SK-N-MC (cell line): ENCODE measurements around the gene AATK.

ENCODE experiments used
- DNase-seq: peaks from one replicate; pipeline ENCODE4 v3.0.0-alpha.2; 2011; ENCODE audit warnings: low read depth, low spot score
- H3K27ac ChIP-seq: fragments of 200-600 bp; sonication (generic); 2 replicates; pipeline ENCODE4 v1.5.1; 2016; ENCODE audit warnings: mixed run types
- H3K36me3 ChIP-seq: fragments of 200-600 bp; sonication (generic); 2 replicates; pipeline ENCODE4 v1.6.1; 2017; ENCODE audit warnings: antibody characterized with exemption, low read length, mixed read lengths; ENCODE audit not compliant: insufficient read depth
- H3K4me3 ChIP-seq: fragments of 200-600 bp; sonication (generic); 2 replicates; pipeline ENCODE4 v1.5.1; 2016
- H3K9ac ChIP-seq: fragments of 200-600 bp; sonication (generic); 2 replicates; pipeline ENCODE4 v1.8.0; 2017; ENCODE audit warnings: mixed run types, mixed read lengths; ENCODE audit not compliant: insufficient read length
- H3K9me3 ChIP-seq: fragments of 200-600 bp; sonication (generic); 2 replicates; pipeline ENCODE4 v1.6.1; 2017; ENCODE audit warnings: low read depth, mild to moderate bottlenecking, antibody characterized with exemption, low read length, moderate library complexity, mixed read lengths
- EZH2 ChIP-seq: fragments of 200-600 bp; sonication (generic); IDR thresholded peaks from one replicate; pipeline ENCODE4 v1.6.1; 2017; ENCODE audit warnings: antibody characterized with exemption
- FOXP2 ChIP-seq: optimal IDR thresholded peaks from 2 replicates; pipeline ENCODE3; 2011; ENCODE audit warnings: mild to moderate bottlenecking, moderate library complexity; ENCODE audit not compliant: insufficient read depth; ENCODE audit errors: extremely low read length, control extremely low read depth
- POLR2AphosphoS5 ChIP-seq: IDR thresholded peaks from 2 replicates; pipeline ENCODE4 v1.6.1; 2012; ENCODE audit warnings: mild to moderate bottlenecking, low read depth, low read length, borderline replicate concordance

AATK gene

GRCh38 chr17:81071761-81072741, 94.0 kb downstream of the AATK start:
- no peak overlapping the region for H3K27ac ChIP-seq
- H3K9ac ChIP-seq, result no peak overlapping the region
- no peak overlapping the region for H3K4me3 ChIP-seq
- H3K9me3 ChIP-seq, result no peaks in the 10 kb centered on the region
- H3K36me3 ChIP-seq, result no peaks in the 10 kb centered on the region
- no peak for TF ChIP-seq FOXP2
- TF ChIP-seq EZH2, result no peak
- no peak for TF ChIP-seq POLR2AphosphoS5
- no peak for DNase-seq

DNA sequence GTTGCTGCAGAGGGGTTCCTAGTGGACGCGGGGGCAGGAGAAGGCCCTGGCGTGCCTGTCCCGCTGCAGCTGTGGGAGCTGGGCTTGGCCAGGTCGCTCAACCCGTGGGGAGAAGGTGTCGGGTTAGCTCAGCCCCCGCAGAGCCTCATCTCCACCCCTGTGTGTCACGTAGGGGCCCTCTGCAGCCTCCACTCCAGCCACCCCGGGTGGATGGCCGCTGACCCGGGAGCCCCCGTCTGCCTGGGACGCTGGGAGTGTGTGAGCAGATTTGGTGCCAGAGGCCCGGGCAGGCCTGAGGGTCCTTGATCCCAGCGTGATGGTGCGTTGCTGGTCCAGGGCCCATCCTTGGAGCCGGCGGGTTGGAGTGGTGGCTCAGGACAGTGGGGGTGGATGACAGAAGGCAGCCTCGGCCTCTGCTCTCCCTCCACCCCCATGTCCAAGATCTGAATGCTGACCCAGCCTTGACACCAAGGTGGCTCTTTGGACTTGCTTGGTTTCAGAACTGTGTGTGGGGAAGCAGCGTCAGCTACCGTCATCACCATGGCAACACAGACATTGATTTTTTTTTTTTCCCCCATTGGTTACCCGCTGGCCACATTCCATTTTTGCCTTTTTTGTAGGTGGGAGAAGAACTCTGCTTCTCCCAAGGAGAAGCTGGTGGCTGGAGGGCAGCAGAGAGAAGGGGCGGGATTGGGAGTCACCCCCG, 95.3 kb downstream of the AATK start:
- H3K27ac ChIP-seq, result no peak overlapping the region

GRCh38 chr17:81069135-81069645, 96.8 kb downstream of the AATK start:
- no peak for DNase-seq
- TF ChIP-seq POLR2AphosphoS5, result no peak
- TF ChIP-seq EZH2, result no peak
- no peak for TF ChIP-seq FOXP2
- no peaks in the 10 kb centered on the region for H3K9me3 ChIP-seq

More for the DNA sequence above, 95.3 kb downstream of the AATK start:
- Histone ChIP-seq H3K9ac (no peak overlapping the region), H3K9me3 (no peaks in the 10 kb centered on the region), H3K4me3 (no peak overlapping the region), H3K36me3 (no peaks in the 10 kb centered on the region)
- no peak for TF ChIP-seq POLR2AphosphoS5
- no peak for TF ChIP-seq FOXP2
- TF ChIP-seq EZH2, result no peak
- no peak for DNase-seq

DNA sequence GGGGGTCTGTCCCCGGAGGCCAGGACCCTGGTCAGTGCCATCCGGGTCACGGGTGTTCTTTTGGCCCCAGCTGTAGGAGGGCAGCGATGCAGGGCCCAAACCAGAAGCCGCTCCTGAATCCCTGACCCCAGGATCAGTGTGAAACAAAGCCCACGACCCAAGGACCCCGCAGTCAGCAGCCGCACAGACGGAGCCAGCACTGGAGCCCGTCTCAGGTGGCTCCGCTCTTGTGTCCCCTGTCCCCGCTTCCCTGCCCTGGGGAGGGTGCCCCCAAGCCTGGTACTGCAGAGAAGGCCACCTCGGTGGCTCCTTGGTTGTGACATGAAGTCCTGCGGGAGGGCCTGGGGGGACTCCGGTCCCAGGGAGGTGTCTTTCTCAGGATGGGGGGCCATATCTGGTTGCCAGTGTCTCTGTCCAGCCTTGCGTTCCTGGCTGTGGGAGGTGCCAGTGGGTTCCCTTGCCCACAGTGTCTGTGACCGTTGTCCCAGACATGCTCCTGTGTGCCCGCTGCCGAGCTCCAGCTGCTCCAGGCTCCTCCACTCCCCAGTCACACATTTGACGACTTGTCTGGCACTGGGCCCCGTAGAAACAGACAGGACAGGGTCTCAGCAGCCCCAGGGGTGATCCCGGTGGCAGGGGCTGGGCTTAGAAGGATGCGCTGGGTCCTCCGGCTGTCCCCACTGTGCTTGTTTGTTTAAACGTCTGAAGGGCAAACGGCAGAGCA, 97.4 kb downstream of the AATK start:
- H3K9me3 ChIP-seq, result no peaks in the 10 kb centered on the region

More at GRCh38 chr17:81069135-81069645, 96.8 kb downstream of the AATK start:
- H3K9ac ChIP-seq, result no peak overlapping the region
- H3K27ac ChIP-seq, result no peak overlapping the region
- H3K36me3 ChIP-seq, result no peaks in the 10 kb centered on the region
- H3K4me3 ChIP-seq, result no peak overlapping the region

GRCh38 chr17:81067391-81067811, 98.6 kb downstream of the AATK start:
- no peak for DNase-seq
- Histone ChIP-seq H3K4me3 (no peak overlapping the region), H3K9ac (no peak overlapping the region), H3K36me3 (no peaks in the 10 kb centered on the region), H3K27ac (no peak overlapping the region), H3K9me3 (no peaks in the 10 kb centered on the region)
- TF ChIP-seq FOXP2, result no peak

More for the DNA sequence above, 97.4 kb downstream of the AATK start:
- no peak for DNase-seq
- Histone ChIP-seq H3K4me3 (no peak overlapping the region), H3K36me3 (no peaks in the 10 kb centered on the region), H3K9ac (no peak overlapping the region), H3K27ac (no peak overlapping the region)
- TF ChIP-seq EZH2 (no peak), FOXP2 (no peak), POLR2AphosphoS5 (no peak)
